Endodermal cell (in vitro differentiated cells): Measurements from ENCODE around the gene KLLN. TPM values are rescaled to one million over a fixed set of nuclear protein-coding genes. Genes with fewer than 3 reads are reported as not detected.
"Not testable (repeated sequence)": the region's sequence is repeated elsewhere in the genome, so short reads cannot be mapped to it uniquely, and the experiment has no call there.

Source experiments
- DNase-seq: peaks from one replicate; pipeline ENCODE4 v3.0.0-alpha.2; 2017
- H3K27ac ChIP-seq: 2 replicates; pipeline ENCODE4 v1.5.1; 2013; ENCODE audit warnings: mild to moderate bottlenecking, low read depth, low read length, moderate library complexity
- H3K27me3 ChIP-seq: 2 replicates; pipeline ENCODE4 v1.6.1; 2013; ENCODE audit warnings: mild to moderate bottlenecking, low read length, moderate library complexity; ENCODE audit not compliant: insufficient read depth, control insufficient read depth, poor library complexity, severe bottlenecking
- H3K36me3 ChIP-seq: 2 replicates; pipeline ENCODE4 v1.7.0; 2013; ENCODE audit warnings: mild to moderate bottlenecking, low read length, moderate library complexity; ENCODE audit not compliant: control insufficient read depth, insufficient read depth
- H3K4me1 ChIP-seq: one replicate; pipeline ENCODE4 v1.7.0; 2013; ENCODE audit warnings: low read length; ENCODE audit not compliant: control insufficient read depth, insufficient read depth
- H3K4me3 ChIP-seq: 2 replicates; pipeline ENCODE4 v1.5.1; 2013; ENCODE audit warnings: mild to moderate bottlenecking, low read length, moderate library complexity
- H3K9ac ChIP-seq: 2 replicates; pipeline ENCODE4 v1.6.1; 2013; ENCODE audit warnings: mild to moderate bottlenecking, low read length, moderate library complexity; ENCODE audit not compliant: poor library complexity, severe bottlenecking; ENCODE audit errors: extremely low read depth
- H3K9me3 ChIP-seq: 2 replicates; pipeline ENCODE4 v1.6.1; 2013; ENCODE audit warnings: mild to moderate bottlenecking, low read length, moderate library complexity; ENCODE audit not compliant: control insufficient read depth
- H3K27ac Mint-ChIP-seq: 2 replicates; pipeline ENCODE4 v1.8.0; 2020; ENCODE audit warnings: mixed read lengths
- H3K27me3 Mint-ChIP-seq: 2 replicates; pipeline ENCODE4 v1.8.0; 2021; ENCODE audit warnings: mild to moderate bottlenecking, mixed read lengths; ENCODE audit not compliant: insufficient read depth
- H3K36me3 Mint-ChIP-seq: 2 replicates; pipeline ENCODE4 v1.8.0; 2020; ENCODE audit warnings: low read depth, mixed read lengths
- H3K4me1 Mint-ChIP-seq: 2 replicates; pipeline ENCODE4 v1.8.0; 2020; ENCODE audit warnings: mixed read lengths
- H3K4me3 Mint-ChIP-seq: 2 replicates; pipeline ENCODE4 v1.8.0; 2020; ENCODE audit warnings: mild to moderate bottlenecking, moderate library complexity, mixed read lengths
- H3K9me3 Mint-ChIP-seq: 2 replicates; pipeline ENCODE4 v1.8.0; 2020; ENCODE audit warnings: mild to moderate bottlenecking, mixed read lengths
- CTCF ChIP-seq: fragments of 200-600 bp; sonication (generic); conservative IDR thresholded peaks from 2 replicates; pipeline ENCODE4 v1.5.0; 2021; ENCODE audit warnings: antibody characterized with exemption, mild to moderate bottlenecking
- WGBS, 2 experiments: methylation state at CpG; one replicate each; pipeline versions ENCODE4 v1.1.5 to v1.1.7; 2013; ENCODE audit warnings: missing lambda C conversion rate in 2 of 2, mixed read lengths in 1 of 2; ENCODE audit not compliant: insufficient coverage in 1 of 2, insufficient read length in 1 of 2; 5-methylcytosine and 5-hydroxymethylcytosine counted together
- long read RNA-seq, 4 experiments: library from polyadenylated mRNA in 2 of 4; library from RNA in 1 of 4; library from capped mRNA in 1 of 4; stranded (forward) in 3 of 4; unstranded in 1 of 4; transcript quantifications; one replicate each; pipeline ENCODE4 v2.0.0, GENCODE V29; 2020 to 2021; ENCODE audit warnings: inconsistent platforms in 1 of 4
- polyA plus RNA-seq, 2 experiments: library from polyadenylated mRNA; stranded (reverse); fragments of 50-300 nt; gene quantifications; one replicate each; pipeline ENCODE4 v1.2.3, GENCODE V29; 2013
- total RNA-seq, 2 donors: library from RNA; stranded (reverse); fragmentation: NEBNext Ultra II Directional in 1 of 2; extraction: Animal tissue kit (Norgen Biotek cat#: 25700) in 1 of 2; gene quantifications; 2 replicates in 1 of 2; 3 replicates in 1 of 2; pipeline ENCODE4 v1.2.1, GENCODE V29; 2021

KLLN gene
- total RNA-seq, result under 1 TPM; 0.49 to 0.51 TPM
- 0.78 TPM for polyA plus RNA-seq (2013, experiment 1 of 2)
- 0.91 TPM for polyA plus RNA-seq (2013, experiment 2 of 2)
- long read RNA-seq, experiment 1, result 0 reads
- long read RNA-seq, experiment 2, result 0 reads
- long read RNA-seq, experiment 3, result 0 reads
- long read RNA-seq, experiment 4, result 0 reads

GRCh38 chr10:87863053-87863943 is at the start of gene KLLN, which contains the start of gene PTEN:
TSS of gene KLLN (minus strand) at chr10:87863533. CDS start at chr10:87862487, 1,046 bp downstream.
TSS of gene PTEN (plus strand) at chr10:87863625. CDS start at chr10:87864470, 845 bp downstream.
- Mint-ChIP-seq H3K9me3 (no peaks in the 10 kb centered on the region), H3K27me3 (peaks cover 5% of the 10 kb centered on the region), H3K27ac (peak within 1 kb of the TSS; percentile 96), H3K4me3 (peak within 1 kb of the TSS; percentile 90), H3K36me3 (no peaks in the 10 kb centered on the region), H3K4me1 (peaks cover 30% of the 10 kb centered on the region)
- Histone ChIP-seq H3K9ac (peak within 1 kb of the TSS; percentile 88), H3K9me3 (no peaks in the 10 kb centered on the region), H3K27ac (peak within 1 kb of the TSS; percentile 90), H3K36me3 (no peaks in the 10 kb centered on the region), H3K27me3 (no peaks in the 10 kb centered on the region), H3K4me1 (peaks cover 5% of the 10 kb centered on the region), H3K4me3 (peak within 1 kb of the TSS; percentile 98)
- no peak for TF ChIP-seq CTCF
- DNase-seq, result peak; percentile 95
- 0% methylated on average over 6 to 85 of the region's 89 CpGs for WGBS, 2 experiments

GRCh38 chr10:87903396-87903795 is 40.1 kb upstream of the KLLN start:
- not testable (repeated sequence) for H3K4me1 ChIP-seq, H3K27ac ChIP-seq, H3K27me3 Mint-ChIP-seq, H3K27me3 ChIP-seq, H3K4me3 ChIP-seq, H3K4me3 Mint-ChIP-seq, H3K9ac ChIP-seq, DNase-seq, H3K4me1 Mint-ChIP-seq, H3K27ac Mint-ChIP-seq
- Mint-ChIP-seq H3K9me3 (peaks cover 56% of the 10 kb centered on the region), H3K36me3 (peaks cover 82% of the 10 kb centered on the region)
- 94 to 97% methylated on average over 4 to 8 of the region's 8 CpGs for WGBS, 2 experiments
- Histone ChIP-seq H3K9me3 (peaks cover 26% of the 10 kb centered on the region), H3K36me3 (peaks cover 36% of the 10 kb centered on the region)

GRCh38 chr10:87897957-87898356 is 34.6 kb upstream of the KLLN start:
- Mint-ChIP-seq H3K9me3 (peaks cover 48% of the 10 kb centered on the region), H3K36me3 (peaks cover 66% of the 10 kb centered on the region)
- Histone ChIP-seq H3K9me3 (peaks cover 12% of the 10 kb centered on the region), H3K36me3 (peaks cover 29% of the 10 kb centered on the region)
- not testable (repeated sequence) for H3K27ac Mint-ChIP-seq, H3K4me1 ChIP-seq, H3K4me3 ChIP-seq, H3K27ac ChIP-seq, DNase-seq, H3K4me1 Mint-ChIP-seq, H3K9ac ChIP-seq, H3K4me3 Mint-ChIP-seq, H3K27me3 ChIP-seq, H3K27me3 Mint-ChIP-seq
- 91 to 98% methylated on average over 6 to 8 of the region's 8 CpGs for WGBS, 2 experiments

- Mint-ChIP-seq H3K36me3 (peaks cover 49% of the 10 kb centered on the region), H3K27me3 (no peaks in the 10 kb centered on the region), H3K4me1 (no peaks in the 10 kb centered on the region), H3K4me3 (no peak overlapping the region), H3K27ac (no peak overlapping the region), H3K9me3 (peaks cover 30% of the 10 kb centered on the region)
- no peaks in the 10 kb centered on the region for H3K27me3 ChIP-seq
- H3K27ac ChIP-seq, result no peak overlapping the region
- H3K9ac ChIP-seq, result no peak overlapping the region
- TF ChIP-seq CTCF, result no peak
- no peak overlapping the region for H3K4me3 ChIP-seq
- no peaks in the 10 kb centered on the region for H3K4me1 ChIP-seq
- 100% methylated on average over 2 of the region's 2 CpGs; no CpG with 5 or more reads in 1 of the 2 experiments for WGBS, 2 experiments
- peaks cover 29% of the 10 kb centered on the region for H3K36me3 ChIP-seq
- peaks cover 10% of the 10 kb centered on the region for H3K9me3 ChIP-seq
- DNase-seq, result no peak
These were observed 32.9 kb upstream of the KLLN start for GRCh38 chr10:87896216-87896615.
